Keratinocyte (primary cell): ENCODE results near the gene CEP131.

ENCODE experiments used
- CTCF ChIP-seq, 3 experiments: IDR thresholded peaks in 1 of 3; conservative IDR thresholded peaks in 1 of 3; optimal IDR thresholded peaks in 1 of 3; 2 replicates in 2 of 3; 3 replicates in 1 of 3; pipeline versions ENCODE3 to v1.5.1; 2011; ENCODE audit warnings: low read length in 3 of 3, mild to moderate bottlenecking in 3 of 3, moderate library complexity in 2 of 3, control low read depth in 1 of 3, inconsistent platforms in 1 of 3; ENCODE audit not compliant: insufficient read depth in 2 of 3; ENCODE audit errors: extremely low read depth in 1 of 3
- EZH2 ChIP-seq: IDR thresholded peaks from one replicate; pipeline ENCODE4 v1.6.1; 2012; ENCODE audit warnings: inconsistent platforms, mild to moderate bottlenecking, low read length, moderate library complexity

GRCh38 chr17:81261582-81262336 lies 39.0 kb upstream of the CEP131 start:
- TF ChIP-seq CTCF (optimal IDR thresholded peaks at IDR 0.05 in 1 of 3, IDR thresholded peaks at IDR 0.05 in 1 of 3, conservative IDR thresholded peaks at IDR 0.05 in 1 of 3; ENCODE audit: extremely low read depth in 1 of 3, insufficient read depth in 2 of 3, low read length in 3 of 3) (no peak), EZH2 (no peak)
